CD4-positive, alpha-beta T cell treated with Interleukin-12 subunit alpha and Interleukin-12 subunit beta, for 1 hour (primary cell): ENCODE results near the gene ZNF625.
A peak's percentile ranks its signal among the peaks of the same experiment; 100 is the strongest.

ENCODE experiments used
- DNase-seq: peaks from one replicate; pipeline ENCODE4 v3.0.0-alpha.2; 2020

The ZNF625 gene

DNA sequence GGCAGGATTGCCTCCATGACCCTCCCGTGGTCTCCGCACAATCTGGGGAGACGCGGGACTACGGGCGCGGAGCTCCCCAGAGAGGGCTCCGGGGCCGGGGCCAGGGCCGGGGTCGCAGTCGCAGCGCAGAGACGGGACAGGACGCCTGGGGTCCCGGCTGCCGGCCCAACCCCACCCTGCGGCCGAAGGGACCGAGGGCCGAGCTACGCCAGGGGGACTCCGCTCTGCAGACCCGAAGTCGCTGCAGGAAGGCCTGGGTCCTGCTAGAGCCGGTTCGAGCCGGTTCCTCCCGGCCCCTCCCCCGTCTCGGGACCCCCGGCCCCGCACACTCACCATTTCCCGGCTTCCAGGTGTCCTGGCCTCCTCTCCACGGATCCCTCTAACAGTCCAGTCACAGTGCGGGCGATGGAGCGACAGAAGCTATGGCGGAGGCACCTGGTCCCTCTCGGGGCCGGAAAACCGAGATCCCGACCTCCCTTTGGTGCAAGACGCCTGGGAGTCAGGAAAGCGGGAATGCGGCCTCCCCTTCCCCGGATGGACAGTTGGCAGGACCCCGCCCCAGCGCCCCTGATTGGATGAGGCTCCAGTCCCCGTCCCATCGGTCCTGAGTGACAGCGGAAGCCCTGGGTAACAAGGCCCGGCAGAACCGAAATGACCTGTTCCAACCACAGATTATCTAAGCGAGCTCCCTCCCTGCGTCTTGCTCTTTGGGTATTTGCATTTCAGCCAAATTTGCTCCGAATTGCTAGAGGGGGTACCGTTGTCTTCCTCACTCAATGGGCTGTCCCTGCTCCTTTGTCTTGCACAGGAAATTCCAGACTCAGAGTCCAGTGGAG is at the start of gene ZNF625:
TSS of gene ZNF625 (minus strand) at position 512 of the 836 bp plus-strand sequence. CDS start at position 336, 176 bp downstream.
- peak; percentile 12 for DNase-seq

DNA sequence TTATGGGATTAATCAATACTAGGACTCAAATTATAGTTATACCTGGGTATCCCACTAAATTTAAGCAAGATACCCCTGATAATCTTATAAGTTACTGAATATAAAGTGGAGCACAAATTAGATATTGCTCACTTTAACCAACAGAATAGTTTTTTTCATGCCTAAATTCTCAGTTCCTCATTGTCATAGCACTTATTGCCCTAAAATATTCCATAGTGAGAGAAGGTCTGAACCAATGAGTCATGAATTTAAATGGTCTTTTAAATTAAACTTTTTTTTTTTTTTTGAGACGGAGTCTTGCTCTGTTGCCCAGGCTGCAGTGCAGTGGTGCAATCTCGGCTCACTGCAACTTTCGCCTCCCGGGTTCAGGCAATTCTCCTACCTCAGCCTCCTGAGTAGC is 48.8 kb upstream of the ZNF625 start:
- DNase-seq: no peak

DNA sequence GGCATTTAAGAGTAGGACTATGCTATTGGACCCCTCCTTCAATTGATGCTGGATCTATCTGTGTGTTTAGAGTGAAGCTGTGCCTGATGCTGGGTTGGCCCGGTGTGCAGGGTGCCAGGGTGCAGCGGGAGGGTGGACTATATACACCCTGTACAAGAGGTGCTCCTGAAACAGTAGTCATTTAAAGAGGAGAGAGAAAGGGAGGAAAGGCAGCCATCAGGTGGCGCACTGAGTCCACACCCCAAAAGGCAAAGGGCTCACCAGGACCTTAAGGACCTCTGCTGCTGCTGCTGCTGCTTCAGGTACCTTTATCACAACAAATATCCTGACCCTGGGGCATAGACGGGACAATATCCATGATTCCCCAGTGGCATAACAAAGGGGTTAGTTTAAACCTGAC is 45.7 kb upstream of the ZNF625 start:
- peak; percentile 66 for DNase-seq

DNA sequence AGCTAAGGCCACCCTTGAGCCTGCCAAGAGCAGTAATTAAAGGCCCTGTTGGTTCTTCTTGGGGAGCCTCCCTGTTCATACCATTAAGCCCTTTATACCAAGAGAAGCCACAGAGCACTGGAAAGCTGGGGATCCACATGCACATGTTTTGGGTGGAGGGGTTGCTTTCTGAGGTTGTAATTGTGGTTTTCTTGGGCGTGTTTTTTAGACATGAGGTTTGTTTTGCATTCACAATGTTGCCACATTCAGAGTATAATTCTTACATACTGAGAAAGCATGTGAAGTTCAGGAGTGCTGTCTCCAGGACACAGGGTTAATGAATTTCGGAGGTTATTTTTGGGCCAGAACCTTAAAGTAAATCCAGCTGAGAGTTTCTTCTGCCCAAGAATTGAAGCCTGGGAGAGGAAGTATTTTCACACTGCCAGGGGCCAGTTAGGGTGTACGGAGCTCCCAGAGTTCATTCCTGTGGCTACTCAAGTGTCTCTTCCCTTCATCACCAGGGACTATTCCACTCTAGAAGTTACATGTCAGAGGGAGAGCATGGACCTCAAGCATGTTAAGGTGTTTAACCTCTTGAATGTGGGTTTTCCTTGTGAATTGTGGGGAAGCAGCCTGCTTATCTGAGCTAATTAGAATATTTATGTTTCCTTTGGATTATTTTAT is 43.4 kb upstream of the ZNF625 start:
- DNase-seq: no peak

DNA sequence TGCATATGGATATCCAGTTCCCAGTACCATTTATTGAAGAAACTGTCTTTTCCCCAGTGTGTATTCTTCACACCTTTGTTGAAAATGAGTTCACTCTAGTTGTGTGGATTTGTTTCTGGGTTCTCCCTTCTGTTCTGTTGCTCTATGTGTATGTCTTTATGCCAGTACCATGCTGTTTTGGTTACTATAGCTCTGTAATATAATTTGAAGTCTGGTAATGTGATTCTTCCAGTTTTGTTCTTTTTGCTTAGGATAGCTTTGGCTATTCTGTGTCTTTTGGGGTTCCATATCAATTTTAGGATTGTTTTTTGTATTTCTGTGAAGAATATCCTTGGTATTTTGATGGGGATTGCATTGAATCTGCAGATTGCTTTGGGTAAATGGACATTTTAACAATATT is 41.6 kb upstream of the ZNF625 start:
- DNase-seq: no peak

DNA sequence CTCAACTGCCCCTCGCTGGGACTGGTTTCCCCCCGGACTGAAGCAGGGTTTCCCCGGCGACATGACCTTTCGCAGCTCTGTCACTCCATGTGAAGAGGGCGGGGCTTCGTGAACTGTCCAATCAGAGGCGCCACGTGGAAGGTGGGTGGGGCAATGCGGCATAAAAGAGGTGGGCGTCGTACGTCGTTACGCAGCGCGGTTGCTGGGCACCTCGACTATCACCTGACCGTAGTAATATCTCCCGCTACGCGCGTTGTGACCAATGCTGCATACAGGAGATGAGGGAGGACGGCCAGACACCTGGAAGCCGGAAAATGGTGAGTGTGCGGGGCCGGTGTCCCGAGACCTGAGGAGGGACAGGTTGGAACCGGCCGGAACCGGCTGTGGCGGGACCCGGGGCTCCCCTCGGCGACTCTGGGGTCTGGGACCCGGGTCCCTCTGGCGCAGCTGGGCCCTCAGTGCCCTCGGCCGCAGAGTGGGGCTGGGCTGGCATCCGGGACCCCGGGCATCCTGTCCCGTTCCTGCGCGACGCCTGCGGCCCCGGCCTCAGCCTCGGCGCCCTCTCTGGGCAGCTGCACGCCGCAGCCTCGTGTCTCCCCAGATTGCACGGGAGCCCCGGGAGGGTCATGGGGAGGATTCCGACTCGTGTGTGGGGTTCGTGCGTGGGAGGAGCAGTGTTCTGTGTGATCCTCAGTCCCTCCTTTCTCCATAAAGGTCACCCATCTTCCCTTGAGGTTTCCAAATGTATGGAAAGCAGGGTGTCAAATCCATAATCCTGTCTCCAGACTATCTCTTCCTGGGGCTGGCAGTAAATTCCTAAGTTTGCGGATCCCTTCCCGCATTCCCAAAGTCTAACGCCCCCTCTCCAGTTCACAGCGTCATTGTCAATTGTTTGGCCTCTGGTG is 38.5 kb upstream of the ZNF625 start:
- DNase-seq: peak; percentile 68

DNA sequence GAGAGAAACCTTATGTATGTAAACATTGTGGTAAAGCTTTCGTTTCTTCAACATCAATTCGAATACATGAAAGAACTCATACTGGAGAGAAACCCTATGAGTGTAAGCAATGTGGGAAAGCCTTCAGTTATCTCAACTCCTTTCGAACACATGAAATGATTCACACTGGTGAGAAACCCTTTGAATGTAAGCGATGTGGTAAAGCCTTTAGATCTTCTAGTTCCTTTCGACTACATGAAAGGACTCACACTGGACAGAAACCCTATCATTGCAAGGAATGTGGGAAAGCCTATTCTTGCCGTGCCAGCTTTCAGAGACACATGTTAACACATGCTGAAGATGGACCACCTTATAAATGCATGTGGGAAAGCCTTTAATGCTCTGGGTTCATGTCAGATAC is 31.1 kb upstream of the ZNF625 start:
- DNase-seq: no peak

DNA sequence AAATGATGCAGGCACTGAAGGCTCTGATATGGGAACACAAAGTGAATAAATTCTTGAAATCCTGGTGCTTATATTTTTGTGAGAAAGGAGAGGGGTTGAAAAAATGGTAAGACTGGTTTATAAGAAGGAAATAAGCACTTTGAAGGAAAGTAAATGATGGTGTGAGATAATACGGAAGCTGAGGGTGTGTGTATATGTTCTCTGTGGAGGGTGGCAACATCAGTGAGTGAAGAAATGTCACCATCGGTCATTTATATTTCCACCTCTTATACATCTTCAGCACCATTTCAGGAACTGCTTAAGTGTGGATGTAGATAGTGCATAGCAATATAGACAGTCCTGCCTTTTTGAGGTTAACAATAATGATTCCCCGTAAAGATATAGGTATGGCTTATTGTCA is 23.8 kb upstream of the ZNF625 start:
- DNase-seq: no peak

DNA sequence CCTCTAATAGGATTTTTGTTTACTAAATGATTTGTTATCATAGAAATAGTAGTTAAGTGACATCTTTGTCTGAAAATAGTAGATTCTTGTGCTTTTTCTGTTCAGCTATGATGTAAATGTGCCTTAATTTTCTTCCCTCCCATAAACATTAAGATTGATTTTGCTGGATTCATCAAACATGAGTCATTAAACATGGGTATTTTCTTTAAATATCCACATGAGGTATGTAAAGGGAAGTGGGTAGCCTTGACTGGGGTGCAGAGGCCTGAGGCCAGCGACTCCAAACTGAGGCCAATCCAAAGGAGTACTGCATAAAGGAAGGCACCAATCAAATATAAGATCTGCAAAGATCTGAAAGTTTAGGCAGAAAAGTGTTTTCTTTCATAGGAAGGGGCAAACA is 10.1 kb upstream of the ZNF625 start:
- no peak for DNase-seq

DNA sequence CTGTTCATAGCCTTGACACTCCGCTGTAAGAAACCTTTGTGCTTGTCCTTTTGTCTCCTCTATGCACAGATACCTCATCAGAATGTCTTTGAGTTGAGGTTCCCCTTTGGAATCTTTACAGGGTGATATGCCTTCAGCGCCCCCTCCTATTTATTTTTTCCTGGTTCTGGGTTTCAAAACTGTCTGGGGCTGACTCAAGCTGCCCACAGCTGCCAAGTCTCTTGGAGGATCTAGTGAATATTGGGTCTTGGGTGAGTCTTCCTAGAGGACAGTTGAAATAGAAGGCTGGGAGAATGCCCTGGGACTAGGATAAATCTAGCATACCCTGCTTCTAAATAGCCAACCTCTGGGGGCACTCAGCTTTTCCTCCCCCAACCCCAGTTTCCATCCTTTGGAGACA is 7.3 kb upstream of the ZNF625 start:
- no peak for DNase-seq

DNA sequence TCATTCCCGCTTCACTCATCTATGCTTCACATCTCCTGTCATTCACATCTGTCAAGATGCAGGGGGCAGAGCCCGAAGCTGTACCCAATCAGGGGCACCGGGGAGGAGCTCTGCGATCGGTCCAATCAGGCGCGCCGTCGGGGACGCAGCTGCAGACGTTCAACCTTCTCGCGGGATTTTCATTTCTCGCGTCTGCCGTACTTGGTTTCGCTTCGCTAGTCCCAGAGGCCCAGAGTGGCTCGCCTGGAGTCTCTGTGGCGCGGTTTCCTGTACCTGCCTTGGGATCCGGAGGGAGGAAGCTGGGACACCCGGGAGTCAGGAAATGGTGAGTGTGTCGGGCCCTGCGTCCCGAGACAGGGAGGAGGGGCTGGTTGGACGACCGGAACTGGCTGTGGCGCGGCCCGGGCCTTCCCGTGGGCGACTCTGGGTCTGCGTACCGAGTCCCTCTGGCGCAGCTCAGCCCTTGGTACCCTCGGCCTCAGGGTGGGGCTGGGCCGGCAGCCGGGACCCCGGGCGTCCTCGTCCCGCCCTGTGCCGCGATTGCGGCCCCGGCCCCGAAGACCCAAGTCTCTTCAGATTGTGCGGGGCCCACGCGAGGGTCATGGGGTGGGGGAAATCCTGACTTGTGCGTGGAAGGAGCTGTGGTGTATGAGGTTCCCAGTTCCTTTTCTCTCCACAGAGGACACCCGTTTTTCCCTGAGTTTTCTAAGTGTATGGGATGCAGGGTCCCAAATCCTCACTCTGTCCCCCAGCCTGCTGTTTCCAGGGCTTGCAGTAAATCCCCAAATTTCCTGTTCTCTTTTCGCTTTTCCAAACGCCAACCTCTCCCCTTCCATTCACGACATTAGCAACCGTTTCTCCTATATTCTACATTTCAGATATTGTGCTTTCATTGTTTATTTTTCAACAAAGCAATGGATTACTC is 6.6 kb upstream of the ZNF625 start, which contains the start of gene ZNF136:
TSS of gene ZNF136 (plus strand) at position 215 of the 925 bp plus-strand sequence. CDS start at position 323, 108 bp downstream.
- DNase-seq: peak; percentile 94

DNA sequence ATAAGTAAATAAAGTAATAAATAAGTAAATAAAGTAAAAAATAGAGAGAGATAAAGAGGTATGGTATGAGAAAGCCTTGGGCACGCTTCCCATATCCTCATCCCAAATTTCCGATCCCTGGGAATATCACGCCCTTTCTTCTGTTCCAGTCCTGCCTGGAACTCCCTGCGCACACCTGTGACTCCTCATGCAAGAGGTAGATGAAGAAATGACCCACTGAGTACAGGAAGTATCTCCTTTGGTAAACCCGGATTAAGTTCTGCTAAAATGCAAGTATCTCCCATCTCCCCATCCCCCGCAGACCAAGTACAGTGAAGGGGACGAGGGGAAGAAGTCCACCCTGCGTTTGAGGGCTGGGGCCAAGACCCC is 6.0 kb upstream of the ZNF625 start:
- DNase-seq: no peak

DNA sequence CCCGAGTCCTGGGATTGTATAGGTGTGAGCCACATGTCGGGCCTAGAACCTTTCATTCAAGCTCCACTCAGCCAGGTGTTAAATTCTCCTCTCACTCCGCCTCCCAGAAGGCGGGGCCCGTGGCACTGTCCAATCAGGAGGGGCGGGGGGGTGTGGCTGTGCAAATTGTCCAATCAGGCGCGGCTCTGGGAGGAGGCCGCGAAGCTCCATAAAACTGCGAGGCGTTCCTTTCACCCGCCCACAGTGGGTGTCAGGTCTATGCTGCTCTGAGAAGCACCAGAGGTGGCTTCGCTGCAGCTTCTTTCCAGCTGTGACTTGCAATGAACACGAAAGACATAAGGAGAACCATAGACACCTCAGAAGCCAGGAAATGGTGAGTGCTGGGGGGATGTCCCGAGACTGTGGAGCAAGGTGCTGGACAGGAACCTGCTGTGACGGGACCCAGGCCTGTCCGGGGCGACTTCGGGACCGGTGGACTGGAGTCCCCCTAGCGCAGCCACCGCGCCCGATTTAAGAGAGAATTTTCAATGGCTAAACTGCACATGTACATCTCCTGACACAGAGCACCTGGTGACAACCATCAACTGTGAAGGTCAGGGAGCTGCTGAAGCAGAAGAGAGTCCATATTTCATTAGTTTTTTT is 3.4 kb upstream of the ZNF625 start:
- no peak for DNase-seq

DNA sequence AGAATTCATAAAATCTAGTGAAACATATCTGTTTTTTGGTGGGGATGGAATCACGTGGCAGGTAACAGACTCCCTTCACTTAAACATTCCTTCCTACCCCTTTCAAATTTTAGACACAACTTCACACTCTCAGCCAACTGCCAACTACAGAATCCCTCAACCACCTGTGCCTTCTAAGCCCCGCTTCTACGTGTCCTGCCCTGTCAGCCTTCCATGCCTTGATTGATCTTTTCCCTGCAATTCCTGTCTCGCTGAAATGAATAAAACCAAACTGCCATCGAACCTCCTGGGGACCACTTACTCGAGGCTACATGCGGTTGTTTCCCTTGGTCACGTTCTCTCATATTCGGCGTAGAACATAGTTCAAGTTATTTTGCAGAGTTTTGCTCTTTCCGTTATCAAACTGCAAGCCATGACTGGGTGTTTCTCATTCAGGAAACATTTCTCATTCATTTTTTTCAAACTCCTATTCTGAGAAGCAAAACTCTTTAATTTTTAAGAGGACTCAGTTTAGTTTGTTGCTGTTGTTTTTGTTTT is 1.1 kb downstream of the ZNF625 start:
- no peak for DNase-seq

DNA sequence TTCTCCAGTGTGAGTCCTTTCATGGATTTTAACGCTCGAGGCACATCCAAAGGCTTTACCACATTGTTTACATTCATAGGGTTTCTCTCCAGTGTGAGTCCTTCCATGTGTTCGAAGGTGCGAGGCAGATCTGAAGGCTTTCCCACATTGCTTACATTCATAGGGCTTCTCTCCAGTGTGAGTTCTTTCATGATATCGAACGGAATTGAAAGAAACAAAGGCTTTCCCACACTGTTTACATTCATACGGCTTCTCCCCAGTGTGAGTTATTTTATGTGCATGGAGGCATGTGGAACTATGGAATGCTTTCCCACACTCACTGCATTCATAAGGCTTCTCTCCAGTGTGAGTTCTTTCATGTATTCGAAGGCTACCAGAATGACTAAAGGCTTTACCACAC is 11.2 kb downstream of the ZNF625 start:
- no peak for DNase-seq

DNA sequence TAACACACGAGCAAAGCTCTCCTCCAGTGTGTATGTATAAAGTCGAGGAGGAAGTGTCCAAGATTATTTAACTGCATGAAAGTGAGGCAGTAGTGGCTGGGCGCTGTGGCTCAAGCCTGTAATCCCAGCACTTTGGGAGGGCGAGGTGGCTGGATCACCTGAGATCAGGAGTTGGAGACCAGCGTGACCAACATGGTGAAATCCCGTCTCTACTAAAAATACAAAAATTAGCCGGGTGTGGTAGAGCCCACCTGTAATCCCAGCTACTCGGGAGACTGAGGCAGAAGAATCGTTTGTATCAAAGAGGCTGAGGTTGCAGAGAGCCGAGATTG is 15.2 kb downstream of the ZNF625 start:
- no peak for DNase-seq

DNA sequence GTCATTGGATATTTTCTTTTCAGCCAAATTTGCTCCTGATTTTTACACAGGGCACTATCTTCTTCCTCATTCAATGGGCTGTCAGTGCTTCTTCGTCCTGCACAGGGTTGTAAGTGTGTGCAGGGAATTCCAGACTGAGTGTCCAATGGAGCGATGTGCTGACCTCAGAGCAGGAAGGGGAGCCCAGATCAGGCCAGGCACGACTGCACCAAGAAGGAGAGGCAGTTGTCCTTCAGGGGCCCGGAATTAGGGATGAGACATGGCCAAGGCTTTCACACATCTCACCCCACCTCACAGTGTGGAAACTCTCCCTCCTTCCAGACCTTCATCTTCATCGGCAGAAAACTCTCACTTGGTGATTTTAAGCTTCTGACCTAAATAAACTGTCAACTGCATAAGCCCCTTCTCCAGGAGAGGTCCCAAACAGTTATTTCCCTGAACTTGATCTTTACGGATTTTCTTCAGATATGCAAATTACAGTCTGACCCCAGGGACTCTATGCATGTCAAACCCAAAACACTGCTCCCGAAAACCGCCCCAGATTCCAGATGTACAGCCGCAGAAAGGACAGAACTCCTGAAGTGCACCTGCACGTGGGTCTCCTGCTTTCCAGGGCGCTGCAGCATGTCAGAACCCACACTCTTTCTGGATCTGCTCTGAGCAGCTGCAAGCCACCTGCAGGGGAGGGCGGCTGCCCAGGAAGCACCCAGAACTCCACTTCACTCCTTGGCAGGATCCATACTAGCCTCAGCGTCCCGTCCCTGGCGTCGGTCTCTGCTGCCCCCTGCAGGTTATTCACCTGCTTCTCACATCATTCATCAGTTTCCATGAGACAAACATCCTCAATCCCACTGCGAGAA is 15.8 kb downstream of the ZNF625 start:
- peak; percentile 87 for DNase-seq

DNA sequence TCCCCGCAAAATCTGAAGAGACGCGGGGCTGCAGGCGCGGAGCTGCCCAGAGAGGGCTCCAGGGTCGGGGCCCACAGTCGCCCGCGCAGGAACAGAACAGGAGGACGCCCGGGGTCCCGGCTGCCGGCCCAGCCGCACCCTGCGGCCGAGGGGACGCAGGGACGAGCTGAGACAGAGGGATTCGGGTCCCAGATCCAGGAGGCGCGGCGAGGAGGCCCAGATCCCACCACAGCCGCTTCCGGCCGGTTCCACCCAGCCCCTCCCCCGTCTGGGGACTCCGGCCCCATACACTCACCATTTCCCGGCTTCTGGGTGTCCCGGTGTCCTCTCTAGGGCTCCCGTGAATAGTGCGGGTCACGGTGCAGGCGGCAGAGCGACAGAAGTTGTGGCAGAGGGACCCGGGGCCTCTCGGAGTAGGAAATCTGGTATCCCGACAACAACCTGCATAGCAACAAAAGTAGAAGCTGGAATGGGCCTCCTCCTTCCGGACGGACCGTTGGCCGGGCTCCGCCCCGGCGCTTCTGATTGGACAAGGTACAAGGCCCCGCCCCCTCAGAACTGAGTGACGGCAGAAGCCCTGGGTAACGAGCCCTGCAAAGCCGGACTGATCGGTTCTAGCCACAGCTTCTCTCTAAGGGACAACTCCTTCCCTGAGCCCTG is 16.5 kb downstream of the ZNF625 start, which contains the start of gene ZNF20:
TSS of gene ZNF20 (minus strand) at position 466 of the 660 bp plus-strand sequence. CDS start at position 298, 168 bp downstream.
- peak; percentile 91 for DNase-seq

DNA sequence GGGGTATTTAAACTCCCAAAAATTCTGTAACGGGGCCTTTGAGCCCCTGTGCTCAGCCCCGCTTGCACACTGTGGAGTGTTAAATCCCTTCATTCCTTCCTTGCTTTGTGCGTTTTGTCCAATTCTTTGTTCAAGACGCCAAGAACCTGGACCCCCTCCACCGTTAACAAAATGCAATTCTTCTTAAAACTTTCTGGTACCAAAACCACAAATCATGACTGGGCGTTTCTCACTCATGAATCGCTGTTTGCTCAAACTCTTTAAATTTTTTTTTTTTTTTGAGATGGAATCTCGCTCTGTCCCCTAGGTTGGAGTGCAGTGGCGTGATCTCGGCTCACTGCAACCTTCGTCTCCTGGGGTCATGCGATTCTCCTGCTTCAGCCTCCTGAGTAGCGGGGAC is 17.3 kb downstream of the ZNF625 start:
- no peak for DNase-seq
